Thyroid gland (tissue), 4 donors: ENCODE results near the gene SHC3. TPM values are rescaled to one million over a fixed set of nuclear protein-coding genes. Genes with fewer than 3 reads are reported as not detected.

ENCODE experiments used
- DNase-seq, 2 donors: peaks; one replicate each; pipeline ENCODE4 v3.0.0-alpha.2; 2019
- H3K27ac ChIP-seq, 3 donors: fragments of 200-600 bp; sonication (generic); 1 replicate in 2 of 3; 2 replicates in 1 of 3; pipeline ENCODE4 v1.5.1; 2016 to 2019; ENCODE audit warnings: mild to moderate bottlenecking in 1 of 3, moderate library complexity in 1 of 3
- H3K27me3 ChIP-seq: fragments of 200-600 bp; sonication (generic); one replicate; pipeline ENCODE4 v1.5.1; 2019
- H3K36me3 ChIP-seq, 2 donors: fragments of 200-600 bp; sonication (generic); one replicate each; pipeline ENCODE4 v1.5.1; 2016 to 2019
- H3K4me1 ChIP-seq, 2 donors: fragments of 200-600 bp; sonication (generic); one replicate each; pipeline ENCODE4 v1.5.1; 2017 to 2019
- H3K4me3 ChIP-seq, 3 donors: fragments of 200-600 bp; sonication (generic); replicated peaks in 1 of 3; 1 replicate in 2 of 3; 2 replicates in 1 of 3; pipeline ENCODE4 v1.5.1; 2016; ENCODE audit warnings: mild to moderate bottlenecking in 1 of 3
- H3K9me3 ChIP-seq: fragments of 200-600 bp; sonication (generic); one replicate; pipeline ENCODE4 v1.5.1; 2017
- POLR2A ChIP-seq, 2 donors: fragments of 450-650 bp; IDR thresholded peaks; one replicate each; pipeline ENCODE4 v1.6.1; 2017; ENCODE audit warnings: antibody characterized with exemption in 2 of 2, mild to moderate bottlenecking in 2 of 2, moderate library complexity in 1 of 2
- WGBS, 2 donors: methylation state at CpG; one replicate each; pipeline ENCODE4 v1.1.5; 2017; 5-methylcytosine and 5-hydroxymethylcytosine counted together
- intact Hi-C: fragments of 100-400 bp; cut with DNase I; formaldehyde crosslinking; loops from one replicate; pipeline ENCODE4 v1.15.1; 2023
- total RNA-seq, 4 donors: library from RNA; depleted of rRNA; stranded (reverse); fragments of >200 nt; gene quantifications; one replicate each; pipeline ENCODE4 v1.2.3, GENCODE V29; 2016
- TF ChIP-seq, protein P1 (sequence below), 6 experiments: fragments of 200-600 bp in 3 of 6; fragments of 450-650 bp in 3 of 6; sonication (generic) in 3 of 6; IDR thresholded peaks; one replicate each; pipeline ENCODE4 v1.5.1; 2016 to 2019; ENCODE audit warnings: antibody characterized with exemption in 6 of 6, mild to moderate bottlenecking in 2 of 6, inconsistent platforms in 1 of 6, moderate library complexity in 1 of 6

Gene SHC3
- total RNA-seq, 4 donors from 2014 or later = 0.40 to 5.9 (median 1.2) TPM

DNA sequence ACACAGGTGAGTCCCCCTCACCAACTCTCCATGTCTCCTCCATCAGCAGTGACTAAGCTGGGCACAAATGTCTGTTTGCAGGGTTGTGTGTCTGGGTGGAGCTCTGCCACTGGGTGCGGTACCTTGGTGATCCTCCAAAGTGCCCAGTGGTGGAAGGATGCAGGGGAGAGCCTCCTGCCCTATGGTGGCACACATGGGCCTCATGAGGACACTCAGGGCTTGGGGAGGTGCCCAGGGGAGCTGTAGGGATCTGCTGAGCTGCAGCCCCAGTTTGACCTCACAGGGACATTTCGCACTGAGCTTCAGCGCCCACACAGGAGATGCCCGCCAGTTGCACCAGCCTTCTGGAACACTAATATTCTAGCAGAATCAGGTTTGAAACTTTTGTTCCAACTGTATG is 157.9 kb downstream of the SHC3 start:
- intact Hi-C loops = no loop called here
- Histone ChIP-seq H3K36me3 (no peaks in the 10 kb centered on the region), H3K27ac (peak overlapping the region in 1 of 3 donors; percentile 72), H3K4me1 (peaks cover 27 to 29% of the 10 kb centered on the region in 2 donors), H3K4me3 (no peak overlapping the region), H3K27me3 (no peaks in the 10 kb centered on the region), H3K9me3 (no peaks in the 10 kb centered on the region)
- TF ChIP-seq, protein P1, sequence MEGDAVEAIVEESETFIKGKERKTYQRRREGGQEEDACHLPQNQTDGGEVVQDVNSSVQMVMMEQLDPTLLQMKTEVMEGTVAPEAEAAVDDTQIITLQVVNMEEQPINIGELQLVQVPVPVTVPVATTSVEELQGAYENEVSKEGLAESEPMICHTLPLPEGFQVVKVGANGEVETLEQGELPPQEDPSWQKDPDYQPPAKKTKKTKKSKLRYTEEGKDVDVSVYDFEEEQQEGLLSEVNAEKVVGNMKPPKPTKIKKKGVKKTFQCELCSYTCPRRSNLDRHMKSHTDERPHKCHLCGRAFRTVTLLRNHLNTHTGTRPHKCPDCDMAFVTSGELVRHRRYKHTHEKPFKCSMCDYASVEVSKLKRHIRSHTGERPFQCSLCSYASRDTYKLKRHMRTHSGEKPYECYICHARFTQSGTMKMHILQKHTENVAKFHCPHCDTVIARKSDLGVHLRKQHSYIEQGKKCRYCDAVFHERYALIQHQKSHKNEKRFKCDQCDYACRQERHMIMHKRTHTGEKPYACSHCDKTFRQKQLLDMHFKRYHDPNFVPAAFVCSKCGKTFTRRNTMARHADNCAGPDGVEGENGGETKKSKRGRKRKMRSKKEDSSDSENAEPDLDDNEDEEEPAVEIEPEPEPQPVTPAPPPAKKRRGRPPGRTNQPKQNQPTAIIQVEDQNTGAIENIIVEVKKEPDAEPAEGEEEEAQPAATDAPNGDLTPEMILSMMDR (IDR thresholded peaks at IDR 0.05) = no peak
- TF ChIP-seq POLR2A (IDR thresholded peaks at IDR 0.05) = no peak
- 83 to 100% methylated on average over 4 of the region's 4 CpGs for WGBS, 2 donors
- DNase-seq = no peak

DNA sequence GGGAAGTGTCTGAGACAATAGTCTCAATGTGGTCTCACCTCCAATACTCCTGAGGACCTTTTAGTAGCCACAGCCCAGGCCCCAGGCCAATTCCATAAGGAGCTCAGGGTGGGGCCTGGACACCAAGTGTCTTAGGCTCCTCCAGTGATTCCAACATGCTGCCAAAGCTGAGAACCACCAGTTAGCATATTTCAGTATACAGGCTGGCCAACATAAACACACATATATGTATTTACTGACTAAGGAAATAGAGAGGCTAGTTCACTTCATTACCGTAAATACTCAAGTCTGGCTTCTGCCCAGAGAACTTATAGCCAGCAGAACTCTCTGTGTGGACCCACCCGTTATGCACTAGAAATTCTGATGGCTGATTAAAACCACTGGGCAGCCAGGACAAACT is 163.3 kb downstream of the SHC3 start:
- H3K27ac ChIP-seq = no peak overlapping the region
- 89 to 90% methylated on average over 2 of the region's 2 CpGs for WGBS, 2 donors

DNA sequence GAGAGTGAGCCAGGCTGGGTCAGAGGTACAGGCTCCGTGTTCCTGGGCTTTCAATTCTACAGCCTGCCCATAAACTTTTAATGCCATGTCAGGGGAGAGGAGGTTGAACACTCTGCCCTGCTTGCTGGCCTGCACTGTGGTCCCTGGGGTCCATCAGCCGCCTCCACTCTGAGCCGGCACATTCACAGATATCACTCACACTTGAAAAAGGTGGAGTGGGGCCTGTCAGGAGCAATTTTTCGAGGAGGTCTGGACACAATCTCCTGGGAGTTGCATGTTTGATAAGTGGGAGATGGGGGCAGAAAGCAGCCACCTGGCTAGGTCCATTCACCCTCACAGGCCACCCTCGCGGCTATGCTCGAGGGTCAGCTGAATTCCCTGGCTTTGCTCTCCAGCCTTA is 164.5 kb downstream of the SHC3 start:
- no peaks in the 10 kb centered on the region for H3K36me3 ChIP-seq
- no peaks in the 10 kb centered on the region for H3K4me1 ChIP-seq
- TF ChIP-seq POLR2A (IDR thresholded peaks at IDR 0.05) = no peak
- TF ChIP-seq, protein P1 (IDR thresholded peaks at IDR 0.05) = no peak
- no peak for DNase-seq
- intact Hi-C loops = no loop called here
- H3K9me3 ChIP-seq = no peaks in the 10 kb centered on the region
- no peak overlapping the region for H3K4me3 ChIP-seq
- no peak overlapping the region for H3K27ac ChIP-seq
- 89 to 92% methylated on average over 7 of the region's 7 CpGs for WGBS, 2 donors
- no peaks in the 10 kb centered on the region for H3K27me3 ChIP-seq

More for the DNA sequence above, 163.3 kb downstream of the SHC3 start:
- DNase-seq = no peak
- Histone ChIP-seq H3K4me1 (no peaks in the 10 kb centered on the region), H3K36me3 (no peaks in the 10 kb centered on the region), H3K27me3 (no peaks in the 10 kb centered on the region), H3K9me3 (no peaks in the 10 kb centered on the region), H3K4me3 (no peak overlapping the region)
- intact Hi-C loops = no loop called here
- TF ChIP-seq, protein P1 (IDR thresholded peaks at IDR 0.05) = no peak

DNA sequence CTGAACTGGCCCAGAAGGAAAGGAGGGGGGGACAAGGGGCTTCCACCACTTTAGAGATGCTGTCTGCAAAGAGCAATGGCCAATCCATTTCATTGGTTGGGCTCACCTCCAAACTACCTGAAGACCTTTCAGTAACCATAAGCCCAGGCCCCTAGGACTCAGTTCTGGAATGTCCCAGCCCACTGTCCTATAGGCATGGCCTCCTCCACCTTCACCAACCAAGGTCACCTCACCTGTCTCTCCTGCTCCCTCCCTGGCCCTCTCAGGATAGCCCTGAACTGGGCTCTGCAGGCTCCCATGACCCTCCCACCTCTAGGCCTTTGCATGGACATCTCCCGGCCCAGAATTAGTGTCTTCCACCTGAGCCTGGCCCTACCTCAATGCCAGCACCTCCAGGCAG is 165.0 kb downstream of the SHC3 start:
- no peaks in the 10 kb centered on the region for H3K4me1 ChIP-seq
- no peak overlapping the region for H3K4me3 ChIP-seq
- no peak for DNase-seq
- TF ChIP-seq POLR2A (IDR thresholded peaks at IDR 0.05) = no peak
- TF ChIP-seq, protein P1 (IDR thresholded peaks at IDR 0.05) = no peak
- 92 to 100% methylated on average over 1 of the region's 1 CpG for WGBS, 2 donors
- intact Hi-C loops = no loop called here
- H3K9me3 ChIP-seq = no peaks in the 10 kb centered on the region
- no peak overlapping the region for H3K27ac ChIP-seq
- H3K27me3 ChIP-seq = no peaks in the 10 kb centered on the region
- H3K36me3 ChIP-seq = no peaks in the 10 kb centered on the region

DNA sequence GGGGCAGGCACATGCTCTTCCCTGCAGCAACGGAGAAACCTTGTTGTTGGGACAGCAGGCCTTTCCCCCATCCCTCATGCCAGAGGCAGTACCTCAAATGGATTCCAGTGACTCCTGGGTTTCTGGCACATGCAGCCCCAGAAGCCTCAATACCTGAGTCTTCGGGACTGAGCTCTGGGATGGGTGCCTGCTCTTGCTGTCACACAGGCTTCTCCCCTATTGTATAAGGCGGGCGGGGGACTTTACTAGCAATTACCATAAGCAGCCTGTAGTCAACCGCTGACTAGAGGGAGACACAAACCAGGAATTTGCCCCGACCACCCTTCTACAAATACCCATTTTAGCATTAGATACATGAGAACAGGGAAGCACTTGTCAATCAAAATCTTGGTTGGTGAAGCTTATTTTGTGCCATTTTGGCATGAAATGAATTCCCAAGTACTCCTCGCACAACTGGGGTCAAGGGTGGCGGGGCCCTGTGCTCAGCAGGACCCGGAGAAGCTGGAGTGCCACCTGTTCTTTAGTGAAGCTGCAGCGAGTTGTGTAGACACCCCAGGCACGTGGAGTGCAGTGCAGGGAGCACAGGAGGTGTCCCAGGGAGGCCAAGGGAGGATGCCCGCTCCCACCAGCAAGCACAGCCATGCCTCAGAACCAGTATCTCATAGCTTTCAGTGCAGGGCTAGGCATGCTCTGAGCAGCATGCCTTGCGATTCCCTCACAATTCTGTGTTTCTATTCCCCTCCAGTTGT is 166.2 kb downstream of the SHC3 start:
- WGBS, 2 donors = 88 to 93% methylated on average over 10 to 13 of the region's 13 CpGs
- TF ChIP-seq POLR2A (IDR thresholded peaks at IDR 0.05) = no peak
- TF ChIP-seq, protein P1 (IDR thresholded peaks at IDR 0.05) = no peak
- no peak overlapping the region for H3K27ac ChIP-seq
- H3K27me3 ChIP-seq = no peaks in the 10 kb centered on the region
- no peaks in the 10 kb centered on the region for H3K36me3 ChIP-seq
- intact Hi-C loops = no loop called here
- no peak overlapping the region for H3K4me3 ChIP-seq
- H3K4me1 ChIP-seq = no peaks in the 10 kb centered on the region
- no peaks in the 10 kb centered on the region for H3K9me3 ChIP-seq
- no peak for DNase-seq
